ENCODE data around the gene LDB3. TPM values are rescaled to one million over a fixed set of nuclear protein-coding genes. Genes with fewer than 3 reads are reported as not detected.

LDB3 gene
- polyA plus RNA-seq, 1 donor (not counting 4 experiments of a cell fraction or from before 2014, with no cell fraction given), result 0.01 TPM

DNA sequence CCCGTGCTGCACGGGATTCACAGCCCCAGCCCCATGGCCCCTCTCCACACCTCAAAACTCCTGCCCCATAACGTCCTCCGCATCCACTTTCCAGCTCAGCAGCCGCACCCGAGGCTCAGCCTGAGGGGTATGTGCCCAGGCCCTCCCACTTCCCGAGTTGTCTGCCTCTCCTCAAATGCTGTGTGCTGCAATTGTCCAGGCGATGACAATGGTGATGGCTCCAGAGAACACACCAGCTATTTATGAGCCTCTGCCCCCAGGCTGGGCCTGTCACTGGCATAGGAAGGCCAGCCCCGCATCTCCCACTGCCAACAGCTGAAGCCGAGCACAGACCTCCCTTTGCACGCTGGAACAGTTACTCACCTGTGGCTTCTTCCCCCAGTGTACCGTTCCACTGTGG is 2.4 kb upstream of the LDB3 start:
- FAIRE-seq (no peak), DNase-seq (ENCODE audit: low read depth, low spot score) (no peak)
- dilution Hi-C loops (cut with MboI; ENCODE audit: extremely low pct_ligation_motif_present, low sequenced_read_pairs), result no loop called here
- H3K9me1 ChIP-seq (ENCODE audit: control insufficient read depth, extremely low read depth, insufficient read depth, low read length), result no peaks in the 10 kb centered on the region
- H3K27me3 ChIP-seq (ENCODE audit: control insufficient read depth, extremely low read depth, insufficient read depth, low read length), result peaks cover 14% of the 10 kb centered on the region
- no peak overlapping the region for H3K9ac ChIP-seq (ENCODE audit: control insufficient read depth, extremely low read depth, insufficient read depth, low read length)
- H3K27ac ChIP-seq (ENCODE audit: control insufficient read depth, insufficient read depth, low read length), result no peak overlapping the region
- H4K20me1 ChIP-seq (ENCODE audit: control insufficient read depth, extremely low read depth, insufficient read depth, low read length), result peaks cover 2% of the 10 kb centered on the region
- no peak for TF ChIP-seq EZH2 (IDR thresholded peaks at IDR 0.05; ENCODE audit: low read length)
- TF ChIP-seq, protein P1, sequence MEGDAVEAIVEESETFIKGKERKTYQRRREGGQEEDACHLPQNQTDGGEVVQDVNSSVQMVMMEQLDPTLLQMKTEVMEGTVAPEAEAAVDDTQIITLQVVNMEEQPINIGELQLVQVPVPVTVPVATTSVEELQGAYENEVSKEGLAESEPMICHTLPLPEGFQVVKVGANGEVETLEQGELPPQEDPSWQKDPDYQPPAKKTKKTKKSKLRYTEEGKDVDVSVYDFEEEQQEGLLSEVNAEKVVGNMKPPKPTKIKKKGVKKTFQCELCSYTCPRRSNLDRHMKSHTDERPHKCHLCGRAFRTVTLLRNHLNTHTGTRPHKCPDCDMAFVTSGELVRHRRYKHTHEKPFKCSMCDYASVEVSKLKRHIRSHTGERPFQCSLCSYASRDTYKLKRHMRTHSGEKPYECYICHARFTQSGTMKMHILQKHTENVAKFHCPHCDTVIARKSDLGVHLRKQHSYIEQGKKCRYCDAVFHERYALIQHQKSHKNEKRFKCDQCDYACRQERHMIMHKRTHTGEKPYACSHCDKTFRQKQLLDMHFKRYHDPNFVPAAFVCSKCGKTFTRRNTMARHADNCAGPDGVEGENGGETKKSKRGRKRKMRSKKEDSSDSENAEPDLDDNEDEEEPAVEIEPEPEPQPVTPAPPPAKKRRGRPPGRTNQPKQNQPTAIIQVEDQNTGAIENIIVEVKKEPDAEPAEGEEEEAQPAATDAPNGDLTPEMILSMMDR (optimal IDR thresholded peaks at IDR 0.05 in 1 of 3, IDR thresholded peaks at IDR 0.05 in 1 of 3, conservative IDR thresholded peaks at IDR 0.05 in 1 of 3; ENCODE audit: extremely low read depth in 1 of 3, insufficient read depth in 2 of 3, low read length in 3 of 3), result no peak
- no peak overlapping the region for H2AFZ ChIP-seq (ENCODE audit: control insufficient read depth, low read length)
- no peak overlapping the region for H3K4me2 ChIP-seq (ENCODE audit: control insufficient read depth, extremely low read depth, insufficient read depth, low read depth, low read length)
- H3K36me3 ChIP-seq (ENCODE audit: control insufficient read depth in 2 of 2, extremely low read depth in 1 of 2, insufficient read depth in 2 of 2, low read length in 2 of 2), result no peaks in the 10 kb centered on the region
- no peak overlapping the region for H3K4me3 ChIP-seq (ENCODE audit: control insufficient read depth in 2 of 3, extremely low read depth in 1 of 3, insufficient read depth in 2 of 3, low read depth in 1 of 3, low read length in 3 of 3)
- H3K4me1 ChIP-seq (ENCODE audit: control insufficient read depth, extremely low read depth, insufficient read depth, low read length), result no peaks in the 10 kb centered on the region
- H3K79me2 ChIP-seq (ENCODE audit: control insufficient read depth, insufficient read depth, low read length), result no peaks in the 10 kb centered on the region
- H3K9me3 ChIP-seq (ENCODE audit: control insufficient read depth, low read depth, low read length), result no peaks in the 10 kb centered on the region

DNA sequence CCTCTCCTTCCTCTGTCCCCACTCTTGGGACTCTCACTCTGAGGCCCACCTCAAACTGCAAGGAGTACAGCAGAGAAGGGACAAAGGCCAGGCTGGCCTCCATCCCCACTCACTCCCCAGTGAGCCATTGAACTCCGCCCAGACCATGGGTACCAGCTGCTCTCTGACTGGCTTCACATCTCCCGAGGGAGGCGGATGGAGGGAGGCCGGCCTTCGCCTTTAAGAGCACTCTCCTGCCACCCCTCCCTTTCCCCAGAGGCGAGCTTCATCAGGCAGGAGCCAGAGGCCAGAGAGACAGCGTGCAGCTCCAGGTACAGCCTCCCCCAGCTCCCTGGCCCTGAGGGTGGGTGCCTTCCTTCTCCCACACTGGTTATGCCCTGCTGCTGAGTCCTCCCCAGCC is 1.8 kb upstream of the LDB3 start:
- Histone ChIP-seq H2AFZ (ENCODE audit: control insufficient read depth, low read length) (no peak overlapping the region), H3K4me3 (ENCODE audit: control insufficient read depth in 2 of 3, extremely low read depth in 1 of 3, insufficient read depth in 2 of 3, low read depth in 1 of 3, low read length in 3 of 3) (no peak overlapping the region), H3K4me1 (ENCODE audit: control insufficient read depth, extremely low read depth, insufficient read depth, low read length) (no peaks in the 10 kb centered on the region), H3K27me3 (ENCODE audit: control insufficient read depth, extremely low read depth, insufficient read depth, low read length) (peaks cover 14% of the 10 kb centered on the region), H3K9me3 (ENCODE audit: control insufficient read depth, low read depth, low read length) (no peaks in the 10 kb centered on the region), H3K79me2 (ENCODE audit: control insufficient read depth, insufficient read depth, low read length) (no peaks in the 10 kb centered on the region), H3K9me1 (ENCODE audit: control insufficient read depth, extremely low read depth, insufficient read depth, low read length) (no peaks in the 10 kb centered on the region), H3K4me2 (ENCODE audit: control insufficient read depth, extremely low read depth, insufficient read depth, low read depth, low read length) (no peak overlapping the region), H3K36me3 (ENCODE audit: control insufficient read depth in 2 of 2, extremely low read depth in 1 of 2, insufficient read depth in 2 of 2, low read length in 2 of 2) (no peaks in the 10 kb centered on the region), H3K9ac (ENCODE audit: control insufficient read depth, extremely low read depth, insufficient read depth, low read length) (no peak overlapping the region), H4K20me1 (ENCODE audit: control insufficient read depth, extremely low read depth, insufficient read depth, low read length) (peaks cover 2% of the 10 kb centered on the region), H3K27ac (ENCODE audit: control insufficient read depth, insufficient read depth, low read length) (no peak overlapping the region)
- FAIRE-seq (no peak), DNase-seq (ENCODE audit: low read depth, low spot score) (no peak)
- dilution Hi-C loops (cut with MboI; ENCODE audit: extremely low pct_ligation_motif_present, low sequenced_read_pairs), result no loop called here
- no peak for TF ChIP-seq EZH2 (IDR thresholded peaks at IDR 0.05; ENCODE audit: low read length)
- TF ChIP-seq, protein P1 (optimal IDR thresholded peaks at IDR 0.05 in 1 of 3, IDR thresholded peaks at IDR 0.05 in 1 of 3, conservative IDR thresholded peaks at IDR 0.05 in 1 of 3; ENCODE audit: extremely low read depth in 1 of 3, insufficient read depth in 2 of 3, low read length in 3 of 3), result no peak

Measured in keratinocyte (primary cell).